H9 (cell line): ENCODE data around the gene SLC36A3. TPM values are rescaled to one million over a fixed set of nuclear protein-coding genes. Genes with fewer than 3 reads are reported as not detected.

ENCODE experiments used
- DNase-seq: peaks from one replicate; pipeline ENCODE4 v3.0.0-alpha.2; 2017
- H2AFZ ChIP-seq: one replicate; pipeline ENCODE4 v1.6.1; 2013; ENCODE audit warnings: mild to moderate bottlenecking, low read length, control low read depth, moderate library complexity
- H2AK5ac ChIP-seq: 2 replicates; pipeline ENCODE4 v1.6.1; 2013; ENCODE audit warnings: low read length, control low read depth, mixed read lengths; ENCODE audit not compliant: insufficient read length
- H2BK120ac ChIP-seq: one replicate; pipeline ENCODE4 v1.6.1; 2013; ENCODE audit warnings: low read depth, mild to moderate bottlenecking, low read length, control low read depth, inconsistent platforms; ENCODE audit not compliant: poor library complexity, severe bottlenecking
- H2BK12ac ChIP-seq: 2 replicates; pipeline ENCODE4 v1.6.1; 2013; ENCODE audit warnings: low read length, control low read depth, mixed read lengths, low read depth; ENCODE audit not compliant: insufficient read length
- H2BK15ac ChIP-seq: 2 replicates; pipeline ENCODE4 v1.6.1; 2013; ENCODE audit warnings: low read depth, low read length, control low read depth
- H2BK20ac ChIP-seq: one replicate; pipeline ENCODE4 v1.6.1; 2013; ENCODE audit warnings: low read depth, mild to moderate bottlenecking, low read length, control low read depth, inconsistent platforms; ENCODE audit not compliant: poor library complexity, severe bottlenecking
- H2BK5ac ChIP-seq: 2 replicates; pipeline ENCODE4 v1.6.1; 2013; ENCODE audit warnings: low read length, control low read depth, mixed read lengths; ENCODE audit not compliant: insufficient read length
- H3K14ac ChIP-seq: 2 replicates; pipeline ENCODE4 v1.6.1; 2013; ENCODE audit warnings: low read length, control low read depth; ENCODE audit not compliant: insufficient read depth
- H3K18ac ChIP-seq: 2 replicates; pipeline ENCODE4 v1.6.1; 2013; ENCODE audit warnings: low read depth, mild to moderate bottlenecking, mixed read lengths, low read length, control low read depth; ENCODE audit not compliant: insufficient read length
- H3K23ac ChIP-seq: 2 replicates; pipeline ENCODE4 v1.6.1; 2013; ENCODE audit warnings: low read length, control low read depth, mixed read lengths, low read depth; ENCODE audit not compliant: insufficient read length
- H3K23me2 ChIP-seq: 2 replicates; pipeline ENCODE4 v1.6.1; 2013; ENCODE audit warnings: low read depth, mild to moderate bottlenecking, mixed read lengths, low read length, control low read depth; ENCODE audit not compliant: insufficient read length, poor library complexity, severe bottlenecking
- H3K27ac ChIP-seq: 2 replicates; pipeline ENCODE4 v1.5.1; 2013; ENCODE audit warnings: low read length, control low read depth, mixed read lengths, low read depth; ENCODE audit not compliant: insufficient read length
- H3K27me3 ChIP-seq: 2 replicates; pipeline ENCODE4 v1.6.1; 2013; ENCODE audit warnings: low read length, control low read depth, inconsistent platforms; ENCODE audit not compliant: insufficient read depth
- H3K4ac ChIP-seq: 2 replicates; pipeline ENCODE4 v1.6.1; 2013; ENCODE audit warnings: low read depth, mild to moderate bottlenecking, control low read depth, inconsistent platforms, low read length, moderate library complexity
- H3K4me1 ChIP-seq: 2 replicates; pipeline ENCODE4 v1.6.1; 2013; ENCODE audit warnings: low read length, control low read depth, inconsistent platforms; ENCODE audit not compliant: insufficient read depth
- H3K4me2 ChIP-seq: 2 replicates; pipeline ENCODE4 v1.6.1; 2013; ENCODE audit warnings: low read length, control low read depth, mixed read lengths; ENCODE audit not compliant: insufficient read length, insufficient read depth
- H3K56ac ChIP-seq: 2 replicates; pipeline ENCODE4 v1.6.1; 2013; ENCODE audit warnings: low read depth, mild to moderate bottlenecking, mixed read lengths, low read length, control low read depth; ENCODE audit not compliant: insufficient read length
- H3K79me1 ChIP-seq: 2 replicates; pipeline ENCODE4 v1.6.1; 2013; ENCODE audit warnings: low read depth, mild to moderate bottlenecking, moderate library complexity, low read length, control low read depth, inconsistent platforms; ENCODE audit not compliant: insufficient read depth, poor library complexity, severe bottlenecking
- H3K79me2 ChIP-seq: 2 replicates; pipeline ENCODE4 v1.6.1; 2013; ENCODE audit warnings: low read length, control low read depth, inconsistent platforms; ENCODE audit not compliant: insufficient read depth
- H3K9ac ChIP-seq: 2 replicates; pipeline ENCODE4 v1.6.1; 2013; ENCODE audit warnings: low read length, control low read depth, mixed read lengths; ENCODE audit not compliant: insufficient read length; ENCODE audit errors: extremely low read depth
- H3K9me3 ChIP-seq: one replicate; pipeline ENCODE4 v1.6.1; 2013; ENCODE audit warnings: low read depth, low read length, inconsistent platforms; ENCODE audit not compliant: control insufficient read depth
- H3T11ph ChIP-seq: one replicate; pipeline ENCODE4 v1.6.1; 2013; ENCODE audit warnings: mild to moderate bottlenecking, low read length, control low read depth, inconsistent platforms
- H4K20me1 ChIP-seq: one replicate; pipeline ENCODE4 v1.6.1; 2013; ENCODE audit not compliant: control insufficient read depth, insufficient read length, insufficient read depth
- H4K5ac ChIP-seq: 2 replicates; pipeline ENCODE4 v1.6.1; 2013; ENCODE audit warnings: low read depth, mild to moderate bottlenecking, mixed read lengths, low read length, control low read depth; ENCODE audit not compliant: insufficient read length
- H4K8ac ChIP-seq: replicated peaks from 2 replicates; pipeline ENCODE4 v1.6.1; 2013; ENCODE audit warnings: low read length, control low read depth, mixed read lengths, low read depth; ENCODE audit not compliant: insufficient read length
- H4K91ac ChIP-seq: 2 replicates; pipeline ENCODE4 v1.6.1; 2013; ENCODE audit warnings: low read depth, mild to moderate bottlenecking, moderate library complexity, mixed read lengths, low read length, control low read depth; ENCODE audit not compliant: insufficient read length
- H3K27ac Mint-ChIP-seq, 3 experiments: 2 replicates in 2 of 3; 3 replicates in 1 of 3; pipeline ENCODE4 v1.8.0; 2020 to 2021; ENCODE audit warnings: mixed read lengths in 3 of 3, mild to moderate bottlenecking in 1 of 3, moderate library complexity in 1 of 3
- H3K27me3 Mint-ChIP-seq: 2 replicates; pipeline ENCODE4 v1.8.0; 2021; ENCODE audit warnings: low read depth, mild to moderate bottlenecking, moderate library complexity, mixed read lengths
- H3K36me3 Mint-ChIP-seq, 3 experiments: 2 replicates in 2 of 3; 3 replicates in 1 of 3; pipeline ENCODE4 v1.8.0; 2020 to 2021; ENCODE audit warnings: low read depth in 3 of 3, mixed read lengths in 3 of 3; ENCODE audit not compliant: insufficient read depth in 1 of 3
- H3K4me1 Mint-ChIP-seq, 2 experiments: 2 replicates each; pipeline ENCODE4 v1.8.0; 2020; ENCODE audit warnings: mixed read lengths in 2 of 2
- H3K4me3 Mint-ChIP-seq, 2 experiments: 2 replicates in 1 of 2; 3 replicates in 1 of 2; pipeline ENCODE4 v1.8.0; 2020 to 2021; ENCODE audit warnings: mild to moderate bottlenecking in 2 of 2, mixed read lengths in 2 of 2, moderate library complexity in 1 of 2
- H3K9me3 Mint-ChIP-seq, 2 experiments: 2 replicates in 1 of 2; 3 replicates in 1 of 2; pipeline ENCODE4 v1.8.0; 2020; ENCODE audit warnings: mild to moderate bottlenecking in 2 of 2, mixed read lengths in 2 of 2, moderate library complexity in 1 of 2
- WGBS: extraction: QIAGEN DNeasy Blood & Tissue Kit; methylation state at CpG from one replicate; pipeline ENCODE4 v1.1.7; 2013; ENCODE audit warnings: missing lambda C conversion rate, low lambda C conversion rate, mixed read lengths; ENCODE audit not compliant: insufficient read length; ENCODE audit errors: extremely low coverage; 5-methylcytosine and 5-hydroxymethylcytosine counted together
- total RNA-seq: library from RNA; stranded (reverse); gene quantifications from 2 replicates; pipeline ENCODE4 v1.2.1, GENCODE V29; 2021
- TF ChIP-seq, protein P1 (sequence below): fragments of 200-600 bp; sonication (generic); conservative IDR thresholded peaks from 3 replicates; pipeline ENCODE4 v1.8.0; 2021; ENCODE audit warnings: antibody characterized with exemption, mild to moderate bottlenecking

SLC36A3 gene
- total RNA-seq, 1 experiment from 2014 or later, result not detected

DNA sequence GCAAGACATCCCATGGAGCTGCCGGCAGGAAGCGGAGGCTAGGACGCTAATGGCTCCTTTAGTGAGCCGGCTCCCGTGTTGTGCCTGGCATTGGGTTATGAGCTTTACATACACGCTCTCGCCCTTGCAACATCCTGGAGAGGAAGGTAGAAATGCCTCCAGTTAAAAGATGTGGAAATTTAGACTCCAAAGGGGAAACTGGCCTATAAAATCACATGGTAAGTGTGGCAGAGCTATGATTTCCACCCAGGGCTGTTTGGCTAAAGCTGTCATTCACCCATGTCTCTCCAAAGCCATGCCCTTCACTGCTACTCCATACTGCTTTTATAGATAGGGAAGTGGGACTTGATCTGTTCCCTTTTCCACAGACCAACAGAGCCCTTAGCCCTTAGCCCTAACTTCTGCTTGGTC lies 45.4 kb downstream of the SLC36A3 start:
- Histone ChIP-seq H3K14ac (no peak overlapping the region), H2BK15ac (no peak overlapping the region), H3K23me2 (peaks cover 6% of the 10 kb centered on the region), H4K91ac (no peak overlapping the region), H3T11ph (no peak overlapping the region), H3K56ac (no peak overlapping the region), H2BK12ac (no peak overlapping the region), H4K20me1 (no peaks in the 10 kb centered on the region), H3K4me1 (peaks cover 3% of the 10 kb centered on the region; the same call in 1 of the 2 replicates), H3K9ac (no peak overlapping the region), H2BK5ac (no peak overlapping the region), H3K79me2 (no peaks in the 10 kb centered on the region; the same call in 1 of the 2 replicates), H3K23ac (no peak overlapping the region), H3K27ac (no peak overlapping the region), H2AK5ac (no peak overlapping the region), H4K5ac (no peak overlapping the region), H3K27me3 (no peaks in the 10 kb centered on the region), H4K8ac (no peak overlapping the region), H3K4me2 (no peak overlapping the region), H3K79me1 (no peaks in the 10 kb centered on the region), H3K9me3 (no peaks in the 10 kb centered on the region), H3K18ac (no peak overlapping the region), H2BK20ac (no peak overlapping the region), H2BK120ac (no peak overlapping the region), H3K4ac (no peak overlapping the region), H2AFZ (no peak overlapping the region)
- Mint-ChIP-seq H3K27me3 (no peaks in the 10 kb centered on the region), H3K36me3 (no peaks in the 10 kb centered on the region; a peak in 2 of 7 replicates), H3K4me1 (peaks cover 20 to 27% of the 10 kb centered on the region in 2 experiments), H3K27ac (peak overlapping the region in 1 of 3 experiments; percentile 14; a peak in 2 of 7 replicates), H3K4me3 (no peak overlapping the region), H3K9me3 (no peaks in the 10 kb centered on the region)
- no peak for DNase-seq
- TF ChIP-seq, protein P1, sequence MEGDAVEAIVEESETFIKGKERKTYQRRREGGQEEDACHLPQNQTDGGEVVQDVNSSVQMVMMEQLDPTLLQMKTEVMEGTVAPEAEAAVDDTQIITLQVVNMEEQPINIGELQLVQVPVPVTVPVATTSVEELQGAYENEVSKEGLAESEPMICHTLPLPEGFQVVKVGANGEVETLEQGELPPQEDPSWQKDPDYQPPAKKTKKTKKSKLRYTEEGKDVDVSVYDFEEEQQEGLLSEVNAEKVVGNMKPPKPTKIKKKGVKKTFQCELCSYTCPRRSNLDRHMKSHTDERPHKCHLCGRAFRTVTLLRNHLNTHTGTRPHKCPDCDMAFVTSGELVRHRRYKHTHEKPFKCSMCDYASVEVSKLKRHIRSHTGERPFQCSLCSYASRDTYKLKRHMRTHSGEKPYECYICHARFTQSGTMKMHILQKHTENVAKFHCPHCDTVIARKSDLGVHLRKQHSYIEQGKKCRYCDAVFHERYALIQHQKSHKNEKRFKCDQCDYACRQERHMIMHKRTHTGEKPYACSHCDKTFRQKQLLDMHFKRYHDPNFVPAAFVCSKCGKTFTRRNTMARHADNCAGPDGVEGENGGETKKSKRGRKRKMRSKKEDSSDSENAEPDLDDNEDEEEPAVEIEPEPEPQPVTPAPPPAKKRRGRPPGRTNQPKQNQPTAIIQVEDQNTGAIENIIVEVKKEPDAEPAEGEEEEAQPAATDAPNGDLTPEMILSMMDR, result no peak
- no CpG with 5 or more reads among the region's 7 CpGs for WGBS
